ENCODE measurements around the gene RBM22. TPM values are rescaled to one million over a fixed set of nuclear protein-coding genes. Genes with fewer than 3 reads are reported as not detected.

RBM22 gene
- total and polyA plus RNA-seq, 10 of the 15 experiments (the other 5 are each of a cell fraction or from before 2014, with no cell fraction given) = 26.3 to 66.4 (median 43.0) TPM

DNA sequence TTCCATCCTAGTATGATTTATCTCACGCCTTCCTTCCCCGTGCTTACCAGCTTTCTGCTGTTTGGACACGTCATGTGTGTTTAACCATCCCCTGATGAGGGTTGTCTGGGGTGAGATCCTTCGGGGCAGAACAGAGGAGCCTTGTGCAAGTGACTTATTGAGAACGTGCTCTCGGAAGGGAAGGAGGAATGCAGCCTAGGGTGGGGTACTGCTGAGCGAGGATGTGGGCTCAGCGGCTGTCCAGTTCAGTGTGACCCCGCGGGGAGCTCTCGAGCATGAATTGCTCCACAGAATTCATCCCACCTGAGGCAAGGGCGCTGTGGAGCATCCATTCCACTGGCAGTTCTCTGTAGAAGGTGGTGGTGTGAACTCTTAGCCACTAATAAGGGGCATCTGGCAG lies 35.8 kb downstream of the RBM22 start:
- Histone ChIP-seq H3K4me1 (ENCODE audit: control insufficient read depth, insufficient read depth, low read length) (no peaks in the 10 kb centered on the region), H3K27me3 (replicated peaks in 1 of 2; ENCODE audit: control insufficient read depth in 2 of 2, insufficient read depth in 2 of 2, low read length in 1 of 2) (peaks cover 0 to 1% of the 10 kb centered on the region in 2 experiments; a peak in 2 of 4 replicates), H4K20me1 (ENCODE audit: control insufficient read depth, insufficient read depth) (no peaks in the 10 kb centered on the region), H3K79me2 (ENCODE audit: control insufficient read depth, insufficient read depth, low read length) (no peaks in the 10 kb centered on the region), H3K4me2 (ENCODE audit: control insufficient read depth, insufficient read depth) (no peak overlapping the region), H2AFZ (ENCODE audit: control insufficient read depth, low read depth, low read length) (no peak overlapping the region), H3K4me3 (no peak overlapping the region), H3K9ac (ENCODE audit: control insufficient read depth, insufficient read depth, low read length) (no peak overlapping the region), H3K9me3 (replicated peaks; ENCODE audit: control insufficient read depth, insufficient read depth, low read length) (no peaks in the 10 kb centered on the region), H3K27ac (ENCODE audit: control insufficient read depth, insufficient read depth) (no peak overlapping the region), H3K36me3 (ENCODE audit: control insufficient read depth in 2 of 2, insufficient read depth in 2 of 2, low read length in 1 of 2) (no peaks in the 10 kb centered on the region)
- FAIRE-seq (no peak), ATAC-seq (no peak), DNase-seq (ENCODE audit: low read depth, low spot score) (no peak)
- ChIA-PET CTCF (interaction anchor here (0.8 to 1.2 kb wide), 3 partner anchors 104 to 182 kb away, joined by 3 read pairs; partner anchors contain the start of gene SMIM3), SMC1A (ENCODE audit: uncharacterized antibody, unreplicated experiment) (interaction anchor here (0.6 to 1.2 kb wide), 2 partner anchors 11 to 13 kb away, joined by 3 read pairs; no protein-coding TSS in a partner anchor), RAD21 (ENCODE audit: unreplicated experiment) (no interaction called here), POLR2A (no interaction called here)
- intact Hi-C loops (cut with micrococcal nuclease; ENCODE audit: unreplicated experiment) = no loop called here
- WGBS (ENCODE audit: insufficient coverage, insufficient replicate concordance, low lambda C conversion rate, missing lambda C conversion rate) = 53% methylated on average over 12 of the region's 12 CpGs
- in situ Hi-C loops (cut with MboI) = no loop called here
- BruUV-seq (replicated peaks) = no TSS peak
- TF ChIP-seq MEF2B (IDR thresholded peaks at IDR 0.05; ENCODE audit: partially characterized antibody, poor library complexity, severe bottlenecking) (no peak), POLR2AphosphoS5 (IDR thresholded peaks at IDR 0.05; ENCODE audit: low read length) (no peak), LARP7 (IDR thresholded peaks at IDR 0.05) (no peak), HDGF (IDR thresholded peaks at IDR 0.05) (no peak)
- TF ChIP-seq, protein P1, sequence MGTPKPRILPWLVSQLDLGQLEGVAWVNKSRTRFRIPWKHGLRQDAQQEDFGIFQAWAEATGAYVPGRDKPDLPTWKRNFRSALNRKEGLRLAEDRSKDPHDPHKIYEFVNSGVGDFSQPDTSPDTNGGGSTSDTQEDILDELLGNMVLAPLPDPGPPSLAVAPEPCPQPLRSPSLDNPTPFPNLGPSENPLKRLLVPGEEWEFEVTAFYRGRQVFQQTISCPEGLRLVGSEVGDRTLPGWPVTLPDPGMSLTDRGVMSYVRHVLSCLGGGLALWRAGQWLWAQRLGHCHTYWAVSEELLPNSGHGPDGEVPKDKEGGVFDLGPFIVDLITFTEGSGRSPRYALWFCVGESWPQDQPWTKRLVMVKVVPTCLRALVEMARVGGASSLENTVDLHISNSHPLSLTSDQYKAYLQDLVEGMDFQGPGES (IDR thresholded peaks at IDR 0.05) = no peak

DNA sequence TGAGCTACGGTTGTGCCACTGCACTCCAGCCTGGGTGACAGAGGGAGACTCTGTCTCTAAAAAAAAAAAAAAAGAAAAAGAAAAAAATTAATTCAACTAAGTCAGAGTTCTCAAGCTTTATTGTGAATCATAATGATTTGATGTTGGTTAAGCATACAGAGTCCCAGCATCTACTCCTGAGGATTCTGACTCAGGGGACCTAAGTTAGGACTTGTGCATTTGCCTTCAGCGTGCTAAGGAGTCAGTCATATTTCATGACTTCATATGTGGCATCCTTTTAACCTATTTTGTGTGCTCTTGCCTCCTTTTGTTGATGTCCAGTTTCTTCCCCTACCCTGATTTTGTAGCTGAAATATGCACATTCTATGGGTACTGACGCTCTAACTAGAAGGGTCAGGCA lies 36.9 kb downstream of the RBM22 start:
- no TSS peak for BruUV-seq (replicated peaks)
- Histone ChIP-seq H3K9me3 (replicated peaks; ENCODE audit: control insufficient read depth, insufficient read depth, low read length) (no peaks in the 10 kb centered on the region), H3K79me2 (ENCODE audit: control insufficient read depth, insufficient read depth, low read length) (no peaks in the 10 kb centered on the region), H3K4me2 (ENCODE audit: control insufficient read depth, insufficient read depth) (no peak overlapping the region), H3K27ac (ENCODE audit: control insufficient read depth, insufficient read depth) (no peak overlapping the region), H4K20me1 (ENCODE audit: control insufficient read depth, insufficient read depth) (no peaks in the 10 kb centered on the region), H2AFZ (ENCODE audit: control insufficient read depth, low read depth, low read length) (no peak overlapping the region), H3K9ac (ENCODE audit: control insufficient read depth, insufficient read depth, low read length) (no peak overlapping the region), H3K36me3 (ENCODE audit: control insufficient read depth in 2 of 2, insufficient read depth in 2 of 2, low read length in 1 of 2) (no peaks in the 10 kb centered on the region), H3K4me3 (no peak overlapping the region), H3K27me3 (replicated peaks in 1 of 2; ENCODE audit: control insufficient read depth in 2 of 2, insufficient read depth in 2 of 2, low read length in 1 of 2) (no peaks in the 10 kb centered on the region; a peak in 1 of 4 replicates), H3K4me1 (ENCODE audit: control insufficient read depth, insufficient read depth, low read length) (no peaks in the 10 kb centered on the region)
- ChIA-PET SMC1A (ENCODE audit: uncharacterized antibody, unreplicated experiment) (interaction anchor here (1.7 kb wide), 1 partner anchor 104 kb away, joined by 6 read pairs; no protein-coding TSS in a partner anchor), CTCF (interaction anchor here (0.8 to 12.7 kb wide), 4 partner anchors 102 to 451 kb away, joined by 3 to 236 read pairs (median 3); no protein-coding TSS in a partner anchor), RAD21 (ENCODE audit: unreplicated experiment) (interaction anchor here (0.8 to 1.0 kb wide), 2 partner anchors 74 to 102 kb away, joined by 3 read pairs; no protein-coding TSS in a partner anchor), POLR2A (no interaction called here)
- no peak for FAIRE-seq
- no peak for ATAC-seq
- no peak for DNase-seq (ENCODE audit: low read depth, low spot score)
- intact Hi-C loops (cut with micrococcal nuclease; ENCODE audit: unreplicated experiment) (no loop called here), in situ Hi-C loops (cut with MboI) (no loop called here)
- TF ChIP-seq TARDBP (IDR thresholded peaks at IDR 0.05; ENCODE audit: borderline replicate concordance) = no peak
- no peak for TF ChIP-seq ZZZ3 (IDR thresholded peaks at IDR 0.05; ENCODE audit: control insufficient read depth, insufficient read length, low read depth)
- TF ChIP-seq, protein P2, sequence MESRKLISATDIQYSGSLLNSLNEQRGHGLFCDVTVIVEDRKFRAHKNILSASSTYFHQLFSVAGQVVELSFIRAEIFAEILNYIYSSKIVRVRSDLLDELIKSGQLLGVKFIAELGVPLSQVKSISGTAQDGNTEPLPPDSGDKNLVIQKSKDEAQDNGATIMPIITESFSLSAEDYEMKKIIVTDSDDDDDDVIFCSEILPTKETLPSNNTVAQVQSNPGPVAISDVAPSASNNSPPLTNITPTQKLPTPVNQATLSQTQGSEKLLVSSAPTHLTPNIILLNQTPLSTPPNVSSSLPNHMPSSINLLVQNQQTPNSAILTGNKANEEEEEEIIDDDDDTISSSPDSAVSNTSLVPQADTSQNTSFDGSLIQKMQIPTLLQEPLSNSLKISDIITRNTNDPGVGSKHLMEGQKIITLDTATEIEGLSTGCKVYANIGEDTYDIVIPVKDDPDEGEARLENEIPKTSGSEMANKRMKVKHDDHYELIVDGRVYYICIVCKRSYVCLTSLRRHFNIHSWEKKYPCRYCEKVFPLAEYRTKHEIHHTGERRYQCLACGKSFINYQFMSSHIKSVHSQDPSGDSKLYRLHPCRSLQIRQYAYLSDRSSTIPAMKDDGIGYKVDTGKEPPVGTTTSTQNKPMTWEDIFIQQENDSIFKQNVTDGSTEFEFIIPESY (IDR thresholded peaks at IDR 0.05) = no peak
- WGBS (ENCODE audit: insufficient coverage, insufficient replicate concordance, low lambda C conversion rate, missing lambda C conversion rate) = 58% methylated on average over 3 of the region's 3 CpGs
